IMR-90 (cell line): ENCODE results near the gene MYADM. TPM values are rescaled to one million over a fixed set of nuclear protein-coding genes. Genes with fewer than 3 reads are reported as not detected.

Experiments
- ATAC-seq: fragments of 200-7000 bp; cut with Tn5 transposase; 2 replicates; pipeline ENCODE4 v1.9.1; 2020; ENCODE audit warnings: low read depth, mild to moderate bottlenecking, moderate library complexity
- BruUV-seq: library from RNA; stranded (reverse); fragments of 400-500 nt; replicated peaks from 2 replicates; lab custom pipeline; 2021; lab: Mats Ljungman, UMichigan
- CTCF ChIA-PET: fragments of 300-600 bp; formaldehyde crosslinking; extraction: SDS; loops from one replicate; lab custom pipeline; 2021; ENCODE audit warnings: antibody characterized with exemption; lab: Yijun Ruan, JAX
- POLR2A ChIA-PET: fragments of 300-600 bp; sonication (Branson Sonifier 250); formaldehyde crosslinking; loops from one replicate; lab custom pipeline; 2022; ENCODE audit warnings: antibody characterized with exemption; ENCODE audit not compliant: unreplicated experiment; lab: Charles Lee
- DNase-seq: peaks from one replicate; pipeline ENCODE4 v3.0.0; 2013
- H2AFZ ChIP-seq: replicated peaks from 2 replicates; pipeline ENCODE3; 2013; ENCODE audit warnings: low read length, mild to moderate bottlenecking; ENCODE audit not compliant: poor library complexity
- H2AK5ac ChIP-seq: 2 replicates; pipeline ENCODE4 v1.6.1; 2013; ENCODE audit warnings: low read depth, low read length, inconsistent platforms
- H2AK9ac ChIP-seq: replicated peaks from 2 replicates; pipeline ENCODE3; 2013; ENCODE audit warnings: mild to moderate bottlenecking, low read depth, low read length, moderate library complexity; ENCODE audit not compliant: poor library complexity
- H2BK120ac ChIP-seq: 2 replicates; pipeline ENCODE4 v1.6.1; 2013; ENCODE audit warnings: low read depth, low read length, inconsistent platforms
- H2BK15ac ChIP-seq: 3 replicates; pipeline ENCODE4 v1.6.1; 2013; ENCODE audit warnings: low read depth, low read length, inconsistent platforms
- H2BK20ac ChIP-seq: 2 replicates; pipeline ENCODE4 v1.6.1; 2013; ENCODE audit warnings: low read depth, mild to moderate bottlenecking, inconsistent platforms, low read length, moderate library complexity
- H2BK5ac ChIP-seq: 2 replicates; pipeline ENCODE4 v1.6.1; 2013; ENCODE audit warnings: mild to moderate bottlenecking, low read depth, low read length, inconsistent platforms; ENCODE audit not compliant: poor library complexity, severe bottlenecking
- H3K14ac ChIP-seq: replicated peaks from 2 replicates; pipeline ENCODE4 v1.6.1; 2013; ENCODE audit warnings: low read depth, low read length, inconsistent platforms
- H3K18ac ChIP-seq: 2 replicates; pipeline ENCODE4 v1.6.1; 2013; ENCODE audit warnings: low read depth, low read length, control low read depth
- H3K23ac ChIP-seq: 2 replicates; pipeline ENCODE4 v1.6.1; 2013; ENCODE audit warnings: low read depth, low read length, inconsistent platforms
- H3K27ac ChIP-seq: 2 replicates; pipeline ENCODE4 v1.5.1; 2013; ENCODE audit warnings: mild to moderate bottlenecking, control low read depth, low read length; ENCODE audit not compliant: insufficient read depth
- H3K27me3 ChIP-seq: 2 replicates; pipeline ENCODE4 v1.6.1; 2013; ENCODE audit warnings: low read length; ENCODE audit not compliant: control insufficient read depth, insufficient read depth
- H3K36me3 ChIP-seq: 2 replicates; pipeline ENCODE4 v1.6.1; 2013; ENCODE audit warnings: low read length, mixed read lengths; ENCODE audit not compliant: control insufficient read depth, insufficient read depth
- H3K4ac ChIP-seq: 2 replicates; pipeline ENCODE4 v1.6.1; 2013; ENCODE audit warnings: low read depth, low read length, inconsistent platforms
- H3K4me1 ChIP-seq: 2 replicates; pipeline ENCODE4 v1.6.1; 2013; ENCODE audit warnings: low read length, mixed read lengths; ENCODE audit not compliant: control insufficient read depth, insufficient read depth
- H3K4me2 ChIP-seq: 2 replicates; pipeline ENCODE4 v1.6.1; 2013; ENCODE audit warnings: low read depth, mild to moderate bottlenecking, control low read depth, low read length, moderate library complexity
- H3K4me3 ChIP-seq: 2 replicates; pipeline ENCODE4 v1.5.1; 2013; ENCODE audit warnings: low read depth, mild to moderate bottlenecking, control low read depth, low read length, moderate library complexity; ENCODE audit not compliant: insufficient read depth
- H3K56ac ChIP-seq: 2 replicates; pipeline ENCODE4 v1.6.1; 2013; ENCODE audit warnings: low read length, inconsistent platforms; ENCODE audit not compliant: insufficient read depth; ENCODE audit errors: extremely low read depth
- H3K79me1 ChIP-seq, 2 experiments: 2 replicates each; pipeline ENCODE4 v1.6.1; 2013; ENCODE audit warnings: low read length in 2 of 2, inconsistent platforms in 1 of 2, low read depth in 1 of 2
- H3K9ac ChIP-seq: 2 replicates; pipeline ENCODE4 v1.6.1; 2013; ENCODE audit warnings: low read depth, low read length, control low read depth
- H3K9me1 ChIP-seq: 2 replicates; pipeline ENCODE4 v1.6.1; 2013; ENCODE audit warnings: low read length, inconsistent platforms; ENCODE audit not compliant: insufficient read depth
- H3K9me3 ChIP-seq: 2 replicates; pipeline ENCODE4 v1.6.1; 2013; ENCODE audit warnings: low read length; ENCODE audit not compliant: control insufficient read depth, insufficient read depth
- H4K20me1 ChIP-seq: 2 replicates; pipeline ENCODE4 v1.6.1; 2013; ENCODE audit warnings: low read length, inconsistent platforms; ENCODE audit not compliant: insufficient read depth
- H4K5ac ChIP-seq: 2 replicates; pipeline ENCODE4 v1.6.1; 2013; ENCODE audit warnings: mild to moderate bottlenecking, low read depth, low read length, control low read depth
- H4K8ac ChIP-seq, 2 experiments: 2 replicates each; pipeline ENCODE4 v1.6.1; 2013; ENCODE audit warnings: low read depth in 2 of 2, low read length in 2 of 2, control low read depth in 1 of 2, inconsistent platforms in 1 of 2
- H4K91ac ChIP-seq: 2 replicates; pipeline ENCODE4 v1.6.1; 2013; ENCODE audit warnings: low read depth, low read length, inconsistent platforms; ENCODE audit not compliant: insufficient read depth
- BHLHE40 ChIP-seq: fragments of 150-350 bp; IDR thresholded peaks from 2 replicates; pipeline ENCODE4 v1.6.1; 2016; ENCODE audit warnings: mild to moderate bottlenecking, low read depth, low read length
- MAFK ChIP-seq: IDR thresholded peaks from 2 replicates; pipeline ENCODE4 v1.6.1; 2012; ENCODE audit warnings: low read depth, low read length, improper control_type of control experiment
- MXI1 ChIP-seq: IDR thresholded peaks from 2 replicates; pipeline ENCODE4 v1.6.1; 2012; ENCODE audit warnings: low read depth, mild to moderate bottlenecking, low read length, moderate library complexity, borderline replicate concordance
- NFE2L2 ChIP-seq: fragments of 150-350 bp; IDR thresholded peaks from 2 replicates; pipeline ENCODE4 v1.6.1; 2016; ENCODE audit warnings: low read depth, mild to moderate bottlenecking, low read length
- POLR2A ChIP-seq: IDR thresholded peaks from 2 replicates; pipeline ENCODE4 v1.6.1; 2012; ENCODE audit warnings: mild to moderate bottlenecking, low read depth, low read length
- RCOR1 ChIP-seq: IDR thresholded peaks from 2 replicates; pipeline ENCODE4 v1.6.1; 2012; ENCODE audit warnings: mild to moderate bottlenecking, low read length, improper control_type of control experiment; ENCODE audit not compliant: insufficient replicate concordance
- WGBS, 2 experiments: methylation state at CpG; one replicate each; pipeline versions ENCODE4 v1.1.5 to v1.1.7; 2013; ENCODE audit warnings: missing lambda C conversion rate in 2 of 2; ENCODE audit not compliant: insufficient read length in 1 of 2; ENCODE audit errors: extremely low coverage in 2 of 2; 5-methylcytosine and 5-hydroxymethylcytosine counted together
- dilution Hi-C: fragments of 300-500 bp; cut with HindIII; formaldehyde crosslinking; loops from one replicate; pipeline ENCODE4 v1.14.3; 2018; ENCODE audit warnings: low sequenced_read_pairs; ENCODE audit not compliant: unreplicated experiment
- in situ Hi-C: fragments of 300-500 bp; cut with MboI; formaldehyde crosslinking; loops from 3 replicates; pipeline ENCODE4 v1.14.3; 2019; ENCODE audit warnings: low sequenced_read_pairs, inconsistent platforms, mixed read lengths
- intact Hi-C: fragments of 100-400 bp; cut with micrococcal nuclease; formaldehyde crosslinking; loops from 2 replicates; pipeline ENCODE4 v1.10.0; 2022
- polyA plus RNA-seq, 3 experiments: library from polyadenylated mRNA; depleted of rRNA; stranded (reverse); fragments of >200 nt; gene quantifications; 2 replicates each; pipeline ENCODE4 v1.2.3, GENCODE V29; 2012; ENCODE audit warnings: low replicate concordance in 1 of 3
- total RNA-seq: library from RNA; depleted of rRNA; stranded (reverse); fragments of >200 nt; gene quantifications from 2 replicates; pipeline ENCODE4 v1.2.3, GENCODE V29; 2012
- TF ChIP-seq, protein P1 (sequence below): fragments of 150-350 bp; IDR thresholded peaks from 2 replicates; pipeline ENCODE4 v1.6.1; 2017; ENCODE audit warnings: mild to moderate bottlenecking, antibody characterized with exemption, low read length, low read depth

Gene MYADM
- total and polyA plus RNA-seq, 2 of the 4 experiments (the other 2 are of a cell fraction), result 4.8 to 96.1 TPM

- Histone ChIP-seq H3K56ac (no peak overlapping the region), H3K14ac (no peak overlapping the region), H3K9me1 (peaks cover 10% of the 10 kb centered on the region), H2BK120ac (no peak overlapping the region), H3K4me2 (no peak overlapping the region), H3K18ac (no peak overlapping the region), H3K4me3 (no peak overlapping the region), H3K9ac (no peak overlapping the region), H3K23ac (no peak overlapping the region), H2BK15ac (no peak overlapping the region), H4K20me1 (peaks cover 64% of the 10 kb centered on the region), H2BK20ac (no peak overlapping the region), H3K27me3 (no peaks in the 10 kb centered on the region), H2BK5ac (no peak overlapping the region), H3K4me1 (peaks cover 3% of the 10 kb centered on the region; the same call in 1 of the 2 replicates), H4K8ac (no peak overlapping the region), H3K79me1 (peaks cover 13 to 50% of the 10 kb centered on the region in 2 experiments), H3K27ac (no peak overlapping the region), H3K9me3 (no peaks in the 10 kb centered on the region), H2AK5ac (no peak overlapping the region), H2AK9ac (peak overlapping the region; percentile 5), H4K91ac (no peak overlapping the region), H4K5ac (no peak overlapping the region), H2AFZ (peak overlapping the region; percentile 43), H3K36me3 (peaks cover 44% of the 10 kb centered on the region), H3K4ac (no peak overlapping the region)
- BruUV-seq, result TSS peak; percentile 60
- ATAC-seq, result no peak
- POLR2A ChIA-PET, result interaction anchor here (0.6 kb wide), 2 partner anchors 9 to 1502 kb away, joined by 3 read pairs; no protein-coding TSS in a partner anchor
- intact Hi-C loops, result no loop called here
- dilution Hi-C loops, result no loop called here
- TF ChIP-seq BHLHE40 (no peak), MXI1 (no peak), POLR2A (peak; percentile 51; the same call in 1 of the 2 replicates), RCOR1 (no peak), MAFK (no peak), NFE2L2 (no peak)
- TF ChIP-seq, protein P1, sequence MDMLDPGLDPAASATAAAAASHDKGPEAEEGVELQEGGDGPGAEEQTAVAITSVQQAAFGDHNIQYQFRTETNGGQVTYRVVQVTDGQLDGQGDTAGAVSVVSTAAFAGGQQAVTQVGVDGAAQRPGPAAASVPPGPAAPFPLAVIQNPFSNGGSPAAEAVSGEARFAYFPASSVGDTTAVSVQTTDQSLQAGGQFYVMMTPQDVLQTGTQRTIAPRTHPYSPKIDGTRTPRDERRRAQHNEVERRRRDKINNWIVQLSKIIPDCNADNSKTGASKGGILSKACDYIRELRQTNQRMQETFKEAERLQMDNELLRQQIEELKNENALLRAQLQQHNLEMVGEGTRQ, result no peak
- in situ Hi-C loops, result loop anchor here (10.0 kb wide), 1 partner anchor 581 kb away; no protein-coding TSS in a partner anchor
- 96% methylated on average over 36 of the region's 51 CpGs; no CpG with 5 or more reads in 1 of the 2 experiments for WGBS, 2 experiments
- CTCF ChIA-PET, result interaction anchor here (0.6 to 0.7 kb wide), 2 partner anchors 22 to 157 kb away, joined by 3 to 4 read pairs; no protein-coding TSS in a partner anchor
- no peak for DNase-seq
Observed at GRCh38 chr19:53873773-53874605, 6.3 kb downstream of the MYADM start.
